Ishikawa (cell line): Measurements from ENCODE around the gene EME1.

Experiments used
- CEBPB ChIP-seq: IDR thresholded peaks from 2 replicates; pipeline ENCODE4 v1.6.1; 2012
- EP300 ChIP-seq: IDR thresholded peaks from 2 replicates; pipeline ENCODE4 v1.6.1; 2012; ENCODE audit warnings: borderline replicate concordance
- FOXM1 ChIP-seq: IDR thresholded peaks from 2 replicates; pipeline ENCODE4 v1.6.1; 2012; ENCODE audit warnings: low read depth, borderline replicate concordance
- RAD21 ChIP-seq: IDR thresholded peaks from 2 replicates; pipeline ENCODE4 v1.6.1; 2012; ENCODE audit warnings: low read depth
- TCF12 ChIP-seq: IDR thresholded peaks from 2 replicates; pipeline ENCODE4 v1.6.1; 2012; ENCODE audit warnings: low read depth
- YY1 ChIP-seq: IDR thresholded peaks from 2 replicates; pipeline ENCODE4 v1.6.1; 2012; ENCODE audit warnings: low read depth
- ZBTB7A ChIP-seq: IDR thresholded peaks from 2 replicates; pipeline ENCODE4 v1.6.1; 2012; ENCODE audit warnings: low read depth
- TF ChIP-seq, protein P1 (sequence below): IDR thresholded peaks from 2 replicates; pipeline ENCODE4 v1.6.1; 2012; ENCODE audit warnings: low read depth, mild to moderate bottlenecking

DNA sequence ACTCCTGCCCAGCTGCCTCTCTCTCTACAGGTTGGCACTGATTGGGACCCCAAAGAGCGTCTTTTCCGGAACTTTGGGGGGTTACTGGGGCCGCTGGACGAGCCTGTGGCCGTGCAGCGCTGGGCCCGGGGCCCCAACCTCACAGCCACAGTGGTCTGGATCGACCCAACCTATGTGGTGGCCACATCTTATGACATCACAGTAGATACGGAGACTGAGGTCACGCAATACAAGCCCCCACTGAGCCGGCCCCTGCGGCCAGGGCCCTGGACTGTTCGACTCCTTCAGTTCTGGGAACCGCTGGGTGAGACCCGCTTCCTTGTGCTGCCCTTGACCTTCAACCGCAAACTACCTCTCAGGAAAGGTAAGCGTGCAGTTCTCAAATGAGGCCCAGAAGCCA, 14.9 kb upstream of the EME1 start:
- TF ChIP-seq EP300, result no peak
- no peak for TF ChIP-seq RAD21
- no peak for TF ChIP-seq CEBPB
- no peak for TF ChIP-seq TCF12
- no peak for TF ChIP-seq YY1
- no peak for TF ChIP-seq FOXM1
- no peak for TF ChIP-seq ZBTB7A
- TF ChIP-seq, protein P1, sequence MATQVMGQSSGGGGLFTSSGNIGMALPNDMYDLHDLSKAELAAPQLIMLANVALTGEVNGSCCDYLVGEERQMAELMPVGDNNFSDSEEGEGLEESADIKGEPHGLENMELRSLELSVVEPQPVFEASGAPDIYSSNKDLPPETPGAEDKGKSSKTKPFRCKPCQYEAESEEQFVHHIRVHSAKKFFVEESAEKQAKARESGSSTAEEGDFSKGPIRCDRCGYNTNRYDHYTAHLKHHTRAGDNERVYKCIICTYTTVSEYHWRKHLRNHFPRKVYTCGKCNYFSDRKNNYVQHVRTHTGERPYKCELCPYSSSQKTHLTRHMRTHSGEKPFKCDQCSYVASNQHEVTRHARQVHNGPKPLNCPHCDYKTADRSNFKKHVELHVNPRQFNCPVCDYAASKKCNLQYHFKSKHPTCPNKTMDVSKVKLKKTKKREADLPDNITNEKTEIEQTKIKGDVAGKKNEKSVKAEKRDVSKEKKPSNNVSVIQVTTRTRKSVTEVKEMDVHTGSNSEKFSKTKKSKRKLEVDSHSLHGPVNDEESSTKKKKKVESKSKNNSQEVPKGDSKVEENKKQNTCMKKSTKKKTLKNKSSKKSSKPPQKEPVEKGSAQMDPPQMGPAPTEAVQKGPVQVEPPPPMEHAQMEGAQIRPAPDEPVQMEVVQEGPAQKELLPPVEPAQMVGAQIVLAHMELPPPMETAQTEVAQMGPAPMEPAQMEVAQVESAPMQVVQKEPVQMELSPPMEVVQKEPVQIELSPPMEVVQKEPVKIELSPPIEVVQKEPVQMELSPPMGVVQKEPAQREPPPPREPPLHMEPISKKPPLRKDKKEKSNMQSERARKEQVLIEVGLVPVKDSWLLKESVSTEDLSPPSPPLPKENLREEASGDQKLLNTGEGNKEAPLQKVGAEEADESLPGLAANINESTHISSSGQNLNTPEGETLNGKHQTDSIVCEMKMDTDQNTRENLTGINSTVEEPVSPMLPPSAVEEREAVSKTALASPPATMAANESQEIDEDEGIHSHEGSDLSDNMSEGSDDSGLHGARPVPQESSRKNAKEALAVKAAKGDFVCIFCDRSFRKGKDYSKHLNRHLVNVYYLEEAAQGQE, result no peak
